ENCODE results near the gene TRAPPC5.
A peak's percentile ranks its signal among the peaks of the same experiment; 100 is the strongest.

The TRAPPC5 gene

DNA sequence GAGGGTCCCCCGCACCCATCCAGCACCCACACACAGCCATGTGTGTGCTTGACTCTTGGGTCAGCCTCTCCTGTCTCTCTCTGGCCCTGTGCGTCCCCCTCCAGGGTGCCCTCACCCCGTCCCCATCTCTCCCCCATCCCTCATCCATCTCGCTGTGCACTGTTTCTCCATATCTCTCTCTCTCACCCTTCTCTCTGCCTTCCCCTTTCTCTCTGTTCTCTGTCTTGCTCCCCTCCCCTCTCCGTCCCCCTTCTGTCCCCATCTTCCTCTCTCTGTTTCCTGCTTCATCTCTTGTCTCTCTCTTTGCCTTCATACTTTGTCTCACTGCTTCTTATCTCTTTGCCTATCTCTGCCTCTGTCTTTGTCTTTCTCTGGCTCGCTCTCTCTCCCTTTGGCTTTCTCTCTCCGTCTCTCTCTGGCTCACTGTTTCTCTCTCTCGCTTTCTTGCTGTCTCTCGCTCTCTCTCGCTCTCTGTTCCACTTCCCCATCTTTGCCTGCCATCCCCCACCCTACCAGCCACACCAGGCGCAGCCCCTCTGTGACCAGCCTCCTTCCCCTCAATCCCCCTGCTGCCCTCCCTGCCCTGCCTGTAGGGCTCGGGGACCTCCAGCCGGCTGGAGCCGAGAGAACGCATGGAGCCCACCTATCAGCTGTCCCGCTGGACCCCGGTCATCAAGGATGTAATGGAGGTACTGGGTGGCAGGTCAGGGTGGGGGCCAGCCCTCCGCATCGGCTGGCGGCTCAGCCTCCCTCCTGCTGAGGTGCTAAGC, 34.8 kb upstream of the TRAPPC5 start:
- DNase-seq (ENCODE audit: low read depth in 1 of 2, low spot score in 1 of 2): no peak

GRCh38 chr19:7646426-7646700, 34.3 kb upstream of the TRAPPC5 start:
- no peak for DNase-seq (ENCODE audit: low read depth in 1 of 2, low spot score in 1 of 2)

DNA sequence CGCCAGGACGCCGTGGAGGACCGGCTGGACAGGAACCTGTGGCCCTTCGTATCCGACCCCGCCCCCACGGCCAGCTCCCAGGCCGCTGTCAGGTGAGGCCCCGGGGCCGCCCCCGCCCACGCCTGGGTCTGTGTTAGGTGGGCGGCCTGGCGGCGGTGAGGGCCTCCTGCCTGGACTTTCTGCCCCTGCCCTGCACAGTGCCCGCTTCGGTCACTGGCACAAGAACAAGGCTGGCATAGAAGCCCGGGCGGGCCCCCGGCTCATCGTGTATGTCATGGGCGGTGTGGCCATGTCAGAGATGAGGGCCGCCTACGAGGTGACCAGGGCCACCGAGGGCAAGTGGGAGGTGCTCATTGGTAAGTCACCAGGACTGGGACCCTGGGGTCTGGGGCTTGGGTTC, 33.5 kb upstream of the TRAPPC5 start:
- no peak for DNase-seq (ENCODE audit: low read depth in 1 of 2, low spot score in 1 of 2)

DNA sequence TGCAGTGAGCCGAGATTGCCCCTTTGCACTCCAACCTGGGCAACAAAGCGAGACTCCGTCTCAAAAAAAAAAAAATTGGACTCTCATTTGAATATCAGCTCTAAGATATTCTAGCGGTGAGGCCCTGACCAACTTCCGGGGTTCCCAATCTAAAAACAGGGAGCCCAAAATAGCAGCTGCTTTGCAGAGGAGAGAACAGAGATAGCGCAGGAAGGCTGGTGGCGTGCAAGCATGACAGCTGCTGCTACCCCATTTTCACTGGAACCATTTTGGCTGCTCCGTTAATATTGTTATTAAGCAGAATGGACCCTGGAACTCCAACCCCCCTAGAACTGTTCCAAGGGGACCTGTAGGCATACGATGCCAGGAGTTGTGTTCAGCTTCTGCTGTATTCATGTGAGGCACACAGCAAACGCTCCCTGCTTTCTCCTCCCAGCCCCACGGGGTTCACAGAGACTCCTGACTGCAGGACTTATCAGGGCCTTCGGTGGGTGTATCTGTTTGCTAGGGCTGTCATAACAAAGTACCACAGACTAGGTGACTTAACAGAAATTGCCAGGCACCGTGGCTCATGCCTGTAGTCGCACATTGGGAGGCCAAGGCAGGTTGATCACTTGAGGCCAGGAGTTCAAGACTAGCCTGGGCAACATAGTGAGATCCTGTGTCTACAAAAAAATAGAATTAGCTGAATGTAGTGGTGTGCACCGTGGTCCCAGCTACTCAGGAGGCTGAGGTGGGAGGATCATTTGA, 32.2 kb upstream of the TRAPPC5 start:
- no peak for DNase-seq (ENCODE audit: low read depth in 1 of 2, low spot score in 1 of 2)

- DNase-seq (ENCODE audit: low read depth in 1 of 2, low spot score in 1 of 2): no peak
Measured at GRCh38 chr19:7650148-7650547, 30.5 kb upstream of the TRAPPC5 start.

DNA sequence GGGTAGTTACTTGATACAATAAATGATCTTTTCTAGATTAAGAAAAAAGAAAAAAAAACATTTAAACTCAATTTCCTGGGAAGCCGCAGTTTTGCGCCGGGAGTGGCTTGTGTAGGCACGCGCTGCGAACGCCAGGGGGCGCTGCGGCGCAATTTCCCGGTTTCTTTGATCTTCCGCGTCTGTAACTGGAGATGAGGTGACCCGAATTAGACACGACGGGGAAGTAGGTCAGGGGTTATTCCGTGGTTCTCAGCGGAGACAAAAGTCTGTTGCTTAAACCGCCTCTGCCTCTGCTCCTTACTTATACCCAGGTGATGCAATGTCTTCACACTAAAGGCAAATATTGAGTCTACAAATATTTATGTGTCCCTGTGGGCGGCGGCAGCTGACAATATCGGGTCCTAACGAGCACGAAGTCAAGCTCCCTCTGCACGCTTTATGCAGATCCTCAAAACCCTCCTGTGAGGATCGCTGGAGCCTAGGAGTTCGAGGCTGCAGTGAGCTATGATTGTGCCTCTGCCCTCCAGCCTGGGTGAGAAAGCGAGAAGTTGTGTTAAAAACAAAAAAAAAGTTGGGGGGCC, 28.5 kb upstream of the TRAPPC5 start:
- peak; percentile 78 to 84 for DNase-seq (ENCODE audit: low read depth in 1 of 2, low spot score in 1 of 2)

GRCh38 chr19:7654401-7654800, 26.2 kb upstream of the TRAPPC5 start:
- no peak for DNase-seq (ENCODE audit: low read depth in 1 of 2, low spot score in 1 of 2)

GRCh38 chr19:7655581-7655980, 25.1 kb upstream of the TRAPPC5 start:
- no peak for DNase-seq (ENCODE audit: low read depth in 1 of 2, low spot score in 1 of 2)

DNA sequence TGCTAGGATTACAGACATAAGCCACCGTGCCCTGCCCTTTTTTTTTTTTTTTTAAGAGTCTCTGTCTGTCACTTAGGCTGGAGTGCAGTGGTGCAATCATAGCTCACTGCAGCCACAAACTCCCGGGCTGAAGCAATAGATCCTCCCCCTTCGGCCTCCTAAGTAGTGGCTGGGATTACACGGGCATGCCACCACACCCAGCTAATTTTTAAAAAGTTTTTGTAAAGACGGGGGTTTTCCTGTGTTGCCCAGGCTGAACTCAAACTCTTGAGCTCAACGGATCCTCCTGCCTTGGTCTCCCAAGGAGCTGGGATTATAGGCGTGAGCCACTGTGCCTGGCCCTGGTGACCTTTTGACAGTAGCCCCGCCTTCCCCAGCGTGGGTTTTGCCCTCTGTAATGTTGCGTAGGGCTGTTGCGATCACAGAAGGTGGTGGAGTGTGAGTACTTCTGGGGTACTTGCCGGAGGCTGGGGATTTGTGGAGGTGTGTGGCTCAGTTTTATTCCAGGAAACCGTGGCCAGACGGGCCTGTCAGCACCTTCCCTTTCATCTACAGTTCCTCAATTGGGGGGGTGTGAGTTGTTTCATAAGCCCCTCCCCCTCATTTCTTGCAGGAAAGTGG, 23.4 kb upstream of the TRAPPC5 start:
- no peak for DNase-seq (ENCODE audit: low read depth in 1 of 2, low spot score in 1 of 2)

- DNase-seq (ENCODE audit: low read depth in 1 of 2, low spot score in 1 of 2): no peak
Measured at GRCh38 chr19:7658219-7658686, 22.4 kb upstream of the TRAPPC5 start.

DNA sequence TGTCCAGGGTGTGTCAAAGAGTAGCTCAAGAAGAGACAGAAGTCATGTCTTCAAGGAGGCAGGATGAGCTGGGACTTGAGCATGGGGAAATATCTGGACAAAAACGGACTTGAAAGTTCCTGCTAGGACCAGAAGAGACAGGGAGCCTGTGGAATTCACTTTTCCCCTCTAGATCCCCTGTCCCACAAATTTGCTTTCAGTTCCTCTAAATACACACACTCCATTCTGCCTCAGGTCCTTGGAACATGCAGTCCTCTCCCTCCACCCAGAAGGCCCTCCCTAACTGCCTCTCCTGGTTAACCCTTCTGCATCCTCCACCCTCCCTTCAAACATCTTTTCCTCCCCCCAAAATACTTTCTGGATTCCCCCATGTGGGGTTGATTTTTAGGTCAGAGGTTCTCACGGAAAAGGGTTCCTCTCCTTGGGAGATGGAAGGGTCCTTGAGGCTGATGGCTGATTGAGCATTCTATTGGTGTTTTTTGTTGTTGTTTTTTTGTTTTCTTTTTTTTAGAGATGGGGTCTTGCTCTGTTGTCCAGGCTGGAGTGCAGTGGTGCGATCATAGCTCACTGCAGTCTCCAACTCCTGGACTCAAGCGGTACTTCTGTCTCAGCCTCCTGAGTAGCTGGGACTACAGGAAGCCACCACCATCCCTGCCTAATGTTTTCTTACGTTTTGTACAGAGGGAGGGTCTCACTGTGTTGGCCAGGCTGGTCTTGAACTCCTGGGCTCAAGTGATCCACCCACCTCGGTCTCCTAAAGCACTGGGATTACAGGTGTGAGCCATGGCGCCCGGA, 18.7 kb upstream of the TRAPPC5 start:
- no peak for DNase-seq (ENCODE audit: low read depth in 1 of 2, low spot score in 1 of 2)

DNA sequence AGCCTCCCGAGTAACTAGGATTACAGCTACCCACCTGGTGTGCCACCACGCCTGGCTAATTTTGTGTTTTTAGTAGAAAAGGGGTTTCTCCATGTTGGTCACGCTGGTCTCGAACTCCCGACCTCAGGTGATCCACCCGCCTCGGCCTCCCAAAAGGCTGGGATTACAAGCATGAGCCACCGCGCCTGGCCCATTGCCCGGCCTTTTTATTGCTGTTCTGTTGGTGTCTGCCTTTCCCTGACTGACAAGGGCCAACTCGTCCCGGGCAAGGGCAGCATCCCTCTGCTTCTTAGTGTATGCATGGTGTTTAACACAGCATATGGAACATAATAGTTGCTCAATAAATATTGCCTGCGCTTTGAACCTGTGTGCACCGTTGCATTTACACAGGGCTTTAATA, 18.0 kb upstream of the TRAPPC5 start:
- DNase-seq (ENCODE audit: low read depth in 1 of 2, low spot score in 1 of 2): no peak

DNA sequence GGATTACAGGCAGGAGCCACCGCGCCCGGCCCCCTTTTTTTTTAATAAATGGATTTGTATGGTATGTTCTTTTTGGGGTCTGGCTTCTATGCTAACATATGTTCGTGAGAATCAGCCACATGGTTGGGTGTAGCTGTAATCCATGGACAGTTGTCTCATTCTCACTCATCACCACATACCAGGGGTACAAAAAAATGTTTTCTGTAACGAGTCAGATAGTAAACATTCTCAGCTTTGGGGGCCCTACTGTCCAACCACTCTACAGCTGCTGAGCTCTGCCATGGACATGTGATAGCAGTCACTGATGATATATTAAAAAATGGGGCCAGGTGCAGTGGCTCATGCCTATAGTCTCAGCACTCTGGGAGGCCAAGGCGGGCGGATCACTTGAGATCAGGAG, 16.9 kb upstream of the TRAPPC5 start:
- no peak for DNase-seq (ENCODE audit: low read depth in 1 of 2, low spot score in 1 of 2)

- no peak for DNase-seq (ENCODE audit: low read depth in 1 of 2, low spot score in 1 of 2)
Measured at GRCh38 chr19:7665076-7665475, 15.6 kb upstream of the TRAPPC5 start.

- no peak for DNase-seq (ENCODE audit: low read depth in 1 of 2, low spot score in 1 of 2)
Measured at GRCh38 chr19:7668842-7669241, 11.8 kb upstream of the TRAPPC5 start, which contains the start of gene RETN. TSS of gene RETN (plus strand) at chr19:7669049. CDS start at chr19:7669327, 278 bp downstream.

- no peak for DNase-seq (ENCODE audit: low read depth in 1 of 2, low spot score in 1 of 2)
Measured at GRCh38 chr19:7669641-7670040, 11.0 kb upstream of the TRAPPC5 start.

GRCh38 chr19:7670150-7670783, 10.4 kb upstream of the TRAPPC5 start:
- DNase-seq (ENCODE audit: low read depth in 1 of 2, low spot score in 1 of 2): no peak

GRCh38 chr19:7670790-7671189, 9.8 kb upstream of the TRAPPC5 start:
- no peak for DNase-seq (ENCODE audit: low read depth in 1 of 2, low spot score in 1 of 2)

GRCh38 chr19:7672522-7672921, 8.1 kb upstream of the TRAPPC5 start:
- no peak for DNase-seq (ENCODE audit: low read depth in 1 of 2, low spot score in 1 of 2)

Data from activated T-helper 1 cell treated with anti-CD3 and anti-CD28 coated beads, Interleukin-2, amount 50 U/mL, for 16 hours (primary cell).